ENCODE measurements around the gene FXN.

GRCh38 chr9:69122549-69123141 lies 87.1 kb downstream of the FXN start:
- TF ChIP-seq POLR2AphosphoS5 (IDR thresholded peaks at IDR 0.05; ENCODE audit: low read depth, low read length) (no peak), TAF1 (IDR thresholded peaks at IDR 0.05; ENCODE audit: borderline replicate concordance, low read depth, low read length) (no peak), EP300 (IDR thresholded peaks at IDR 0.05; ENCODE audit: borderline replicate concordance in 1 of 2, low read depth in 1 of 2, low read length in 1 of 2) (0 out of 4 replicates have a peak, but pooled peaks of 1 of the 2 experiments have one; percentile 20), GABPA (IDR thresholded peaks at IDR 0.05; ENCODE audit: low read depth) (no peak), RFX5 (IDR thresholded peaks at IDR 0.05; ENCODE audit: low read length) (no peak), JUND (IDR thresholded peaks at IDR 0.05) (no peak)
- TF ChIP-seq, protein P1, sequence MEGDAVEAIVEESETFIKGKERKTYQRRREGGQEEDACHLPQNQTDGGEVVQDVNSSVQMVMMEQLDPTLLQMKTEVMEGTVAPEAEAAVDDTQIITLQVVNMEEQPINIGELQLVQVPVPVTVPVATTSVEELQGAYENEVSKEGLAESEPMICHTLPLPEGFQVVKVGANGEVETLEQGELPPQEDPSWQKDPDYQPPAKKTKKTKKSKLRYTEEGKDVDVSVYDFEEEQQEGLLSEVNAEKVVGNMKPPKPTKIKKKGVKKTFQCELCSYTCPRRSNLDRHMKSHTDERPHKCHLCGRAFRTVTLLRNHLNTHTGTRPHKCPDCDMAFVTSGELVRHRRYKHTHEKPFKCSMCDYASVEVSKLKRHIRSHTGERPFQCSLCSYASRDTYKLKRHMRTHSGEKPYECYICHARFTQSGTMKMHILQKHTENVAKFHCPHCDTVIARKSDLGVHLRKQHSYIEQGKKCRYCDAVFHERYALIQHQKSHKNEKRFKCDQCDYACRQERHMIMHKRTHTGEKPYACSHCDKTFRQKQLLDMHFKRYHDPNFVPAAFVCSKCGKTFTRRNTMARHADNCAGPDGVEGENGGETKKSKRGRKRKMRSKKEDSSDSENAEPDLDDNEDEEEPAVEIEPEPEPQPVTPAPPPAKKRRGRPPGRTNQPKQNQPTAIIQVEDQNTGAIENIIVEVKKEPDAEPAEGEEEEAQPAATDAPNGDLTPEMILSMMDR (IDR thresholded peaks at IDR 0.05), result no peak
